Activated CD8-positive, alpha-beta T cell treated with anti-CD3 and anti-CD28 coated beads, Interleukin-2, amount 10 ng/mL, durations not matched to agents 7 days and 5 days (primary cell): Measurements from ENCODE around the gene PAN3. TPM values are rescaled to one million over a fixed set of nuclear protein-coding genes. Genes with fewer than 3 reads are reported as not detected.

Experiments
- ATAC-seq: fragments of 150-1000 bp; cut with Tn5 transposase; one replicate; pipeline ENCODE4 v1.10.0; 2021; ENCODE audit warnings: moderate library complexity
- CTCF ChIA-PET: fragments of 350-600 bp; sonication (Branson Sonifier 250); formaldehyde crosslinking; loops from one replicate; lab custom pipeline; 2021; ENCODE audit warnings: antibody characterized with exemption; lab: Charles Lee
- POLR2A ChIA-PET: fragments of 350-600 bp; sonication (Branson Sonifier 250); formaldehyde crosslinking; loops from one replicate; lab custom pipeline; 2021; ENCODE audit warnings: antibody characterized with exemption; lab: Charles Lee
- DNase-seq: peaks from one replicate; pipeline ENCODE4 v3.0.0-alpha.2; 2020
- H3K27ac Mint-ChIP-seq: one replicate; pipeline ENCODE4 v1.8.0; 2021; ENCODE audit warnings: mild to moderate bottlenecking, mixed read lengths
- H3K27me3 Mint-ChIP-seq: one replicate; pipeline ENCODE4 v1.8.0; 2021; ENCODE audit warnings: low read depth, mixed read lengths
- H3K36me3 Mint-ChIP-seq: one replicate; pipeline ENCODE4 v1.8.0; 2021; ENCODE audit warnings: low read depth, mixed read lengths
- H3K4me1 Mint-ChIP-seq: one replicate; pipeline ENCODE4 v1.8.0; 2021; ENCODE audit warnings: low read depth, mixed read lengths
- H3K4me3 Mint-ChIP-seq: one replicate; pipeline ENCODE4 v1.8.0; 2021; ENCODE audit warnings: mild to moderate bottlenecking, mixed read lengths
- H3K9me3 Mint-ChIP-seq: one replicate; pipeline ENCODE4 v1.8.0; 2022; ENCODE audit warnings: mixed read lengths; ENCODE audit not compliant: insufficient read depth
- total RNA-seq, 2 experiments: library from RNA; stranded (reverse); gene quantifications; one replicate each; pipeline ENCODE4 v1.2.3, GENCODE V29; 2021

The PAN3 gene
- total RNA-seq, 2 experiments from 2014 or later = 40.2 to 42.2 TPM

DNA sequence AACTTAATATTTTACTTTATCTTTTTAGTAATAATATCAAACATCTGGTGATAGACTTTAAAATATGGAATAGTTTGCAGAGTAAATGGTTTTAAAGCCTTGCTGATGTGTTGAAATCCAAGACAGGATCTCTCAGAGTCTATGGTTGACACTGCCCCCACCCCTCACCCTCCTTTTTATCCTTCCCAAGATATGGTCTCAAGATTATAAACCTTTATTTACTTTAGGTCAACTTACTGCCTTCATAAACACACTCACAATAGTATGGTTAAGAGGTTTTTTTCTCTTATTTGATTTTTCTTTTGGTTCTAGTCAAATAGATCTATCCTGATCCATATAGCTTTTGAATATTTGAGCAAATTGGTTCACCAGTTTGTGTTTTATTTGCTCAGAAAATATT is 39.0 kb downstream of the PAN3 start:
- DNase-seq (no peak), ATAC-seq (no peak)
- no peak overlapping the region for H3K4me3 Mint-ChIP-seq
- peaks cover 23% of the 10 kb centered on the region for H3K36me3 Mint-ChIP-seq
- CTCF ChIA-PET = no interaction called here
- POLR2A ChIA-PET = no interaction called here
- no peaks in the 10 kb centered on the region for H3K4me1 Mint-ChIP-seq
- no peaks in the 10 kb centered on the region for H3K27me3 Mint-ChIP-seq
- no peaks in the 10 kb centered on the region for H3K9me3 Mint-ChIP-seq
- H3K27ac Mint-ChIP-seq = no peak overlapping the region

DNA sequence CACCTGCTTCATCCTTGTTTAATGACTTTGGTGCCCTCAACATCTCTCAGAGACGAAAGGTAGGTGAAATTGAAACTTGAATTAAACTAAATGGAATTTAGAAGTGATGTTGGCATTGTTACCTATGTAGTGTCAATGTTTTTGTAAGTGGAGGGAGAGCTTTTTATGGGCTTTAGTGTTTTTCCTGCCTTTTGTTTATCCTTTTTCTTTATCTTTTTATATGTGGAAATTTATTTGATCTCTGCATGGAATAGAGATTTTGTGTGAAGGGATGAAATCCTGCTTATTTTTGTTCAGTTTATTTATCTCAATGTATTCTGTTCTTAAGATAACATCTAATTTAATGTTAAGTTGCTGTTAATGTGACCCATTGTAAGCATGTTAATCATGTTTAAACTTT is 39.5 kb downstream of the PAN3 start:
- H3K36me3 Mint-ChIP-seq = peaks cover 23% of the 10 kb centered on the region
- CTCF ChIA-PET = no interaction called here
- no peak for DNase-seq
- ATAC-seq = no peak
- H3K4me3 Mint-ChIP-seq = no peak overlapping the region
- POLR2A ChIA-PET = no interaction called here
- no peaks in the 10 kb centered on the region for H3K27me3 Mint-ChIP-seq
- no peaks in the 10 kb centered on the region for H3K4me1 Mint-ChIP-seq
- H3K27ac Mint-ChIP-seq = no peak overlapping the region
- no peaks in the 10 kb centered on the region for H3K9me3 Mint-ChIP-seq

- CTCF ChIA-PET = no interaction called here
- no peak overlapping the region for H3K4me3 Mint-ChIP-seq
- H3K4me1 Mint-ChIP-seq = no peaks in the 10 kb centered on the region
- ATAC-seq = no peak
- peaks cover 27% of the 10 kb centered on the region for H3K36me3 Mint-ChIP-seq
- DNase-seq = no peak
- H3K27me3 Mint-ChIP-seq = no peaks in the 10 kb centered on the region
- POLR2A ChIA-PET = interaction anchor here (0.6 kb wide), 1 partner anchor 35 kb away, joined by 3 read pairs; no protein-coding TSS in a partner anchor
- no peaks in the 10 kb centered on the region for H3K9me3 Mint-ChIP-seq
- H3K27ac Mint-ChIP-seq = no peak overlapping the region
Measured at GRCh38 chr13:28179974-28180373, 41.6 kb downstream of the PAN3 start.

DNA sequence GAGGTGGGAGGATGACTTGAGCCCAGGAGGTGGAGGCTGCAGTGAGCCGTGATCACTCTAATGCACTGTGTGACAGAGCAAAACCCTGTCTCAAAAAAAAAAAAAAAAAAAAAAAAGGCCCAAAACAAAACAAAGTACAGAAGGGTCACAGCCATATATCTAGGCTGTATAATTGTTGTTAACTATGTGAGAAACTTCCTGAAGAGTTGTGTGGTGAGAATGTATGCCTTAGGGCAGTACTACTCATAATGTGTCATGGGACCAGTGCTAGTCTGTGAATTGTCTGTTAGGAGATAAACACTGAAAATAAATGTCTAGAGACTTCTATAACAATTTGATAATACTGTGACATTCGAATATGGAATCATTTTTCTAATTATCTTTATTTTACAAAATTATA is 43.1 kb downstream of the PAN3 start:
- CTCF ChIA-PET = interaction anchor here (1.0 kb wide), 1 partner anchor 13 kb away, joined by 3 read pairs; no protein-coding TSS in a partner anchor
- Mint-ChIP-seq H3K27ac (no peak overlapping the region), H3K27me3 (no peaks in the 10 kb centered on the region), H3K4me3 (no peak overlapping the region), H3K4me1 (peaks cover 4% of the 10 kb centered on the region), H3K9me3 (no peaks in the 10 kb centered on the region), H3K36me3 (peaks cover 25% of the 10 kb centered on the region)
- ATAC-seq (no peak), DNase-seq (no peak)
- POLR2A ChIA-PET = no interaction called here

- Mint-ChIP-seq H3K27me3 (no peaks in the 10 kb centered on the region), H3K4me3 (no peak overlapping the region), H3K4me1 (peaks cover 4% of the 10 kb centered on the region), H3K9me3 (no peaks in the 10 kb centered on the region), H3K36me3 (peaks cover 19% of the 10 kb centered on the region), H3K27ac (no peak overlapping the region)
- DNase-seq (no peak), ATAC-seq (no peak)
- ChIA-PET CTCF (no interaction called here), POLR2A (no interaction called here)
Measured at GRCh38 chr13:28185256-28185655, 46.9 kb downstream of the PAN3 start.

DNA sequence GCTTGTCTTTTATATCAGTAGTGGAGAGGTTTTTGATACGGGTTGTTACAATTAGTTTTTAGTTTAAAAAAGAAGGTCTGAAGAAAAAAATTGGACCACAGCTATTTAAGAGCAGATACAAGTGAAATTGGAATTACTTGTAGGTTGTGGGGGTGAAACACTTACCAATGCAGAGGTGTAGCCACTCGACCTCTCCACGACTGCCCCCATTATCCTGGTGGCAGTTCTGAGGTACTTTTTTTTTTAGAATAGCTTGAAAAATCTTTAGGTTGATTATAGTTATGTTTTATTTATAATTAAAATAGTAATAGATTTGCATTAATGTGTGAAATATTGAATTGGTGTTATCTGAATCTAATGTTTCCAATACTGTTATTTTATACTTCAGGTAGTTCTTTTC is 60.7 kb downstream of the PAN3 start:
- H3K4me3 Mint-ChIP-seq = no peak overlapping the region
- no peaks in the 10 kb centered on the region for H3K9me3 Mint-ChIP-seq
- no peaks in the 10 kb centered on the region for H3K27me3 Mint-ChIP-seq
- ChIA-PET POLR2A (no interaction called here), CTCF (no interaction called here)
- peaks cover 3% of the 10 kb centered on the region for H3K4me1 Mint-ChIP-seq
- DNase-seq (no peak), ATAC-seq (no peak)
- H3K27ac Mint-ChIP-seq = no peak overlapping the region
- peaks cover 22% of the 10 kb centered on the region for H3K36me3 Mint-ChIP-seq

DNA sequence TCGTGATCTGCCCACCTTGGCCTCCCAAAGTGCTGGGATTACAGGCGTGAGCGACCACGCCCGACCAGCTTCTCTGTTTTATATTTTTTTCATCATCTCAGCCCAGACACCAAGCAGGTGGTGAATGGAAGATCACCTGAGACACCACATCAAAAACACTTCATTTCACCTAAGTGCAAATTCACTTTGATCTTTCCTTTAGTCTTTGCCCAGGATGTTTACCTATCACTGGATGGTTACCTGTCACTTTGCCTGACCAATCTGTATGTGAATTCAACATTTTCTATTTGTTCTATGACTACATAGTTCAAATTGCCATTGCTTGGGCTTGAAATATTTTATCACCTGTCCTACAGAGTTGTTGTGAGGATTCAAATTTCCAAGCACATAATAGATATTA is 65.7 kb downstream of the PAN3 start:
- ATAC-seq (no peak), DNase-seq (no peak)
- POLR2A ChIA-PET = no interaction called here
- no peak overlapping the region for H3K4me3 Mint-ChIP-seq
- H3K27ac Mint-ChIP-seq = no peak overlapping the region
- peaks cover 35% of the 10 kb centered on the region for H3K36me3 Mint-ChIP-seq
- CTCF ChIA-PET = no interaction called here
- no peaks in the 10 kb centered on the region for H3K9me3 Mint-ChIP-seq
- H3K4me1 Mint-ChIP-seq = peaks cover 13% of the 10 kb centered on the region
- no peaks in the 10 kb centered on the region for H3K27me3 Mint-ChIP-seq

DNA sequence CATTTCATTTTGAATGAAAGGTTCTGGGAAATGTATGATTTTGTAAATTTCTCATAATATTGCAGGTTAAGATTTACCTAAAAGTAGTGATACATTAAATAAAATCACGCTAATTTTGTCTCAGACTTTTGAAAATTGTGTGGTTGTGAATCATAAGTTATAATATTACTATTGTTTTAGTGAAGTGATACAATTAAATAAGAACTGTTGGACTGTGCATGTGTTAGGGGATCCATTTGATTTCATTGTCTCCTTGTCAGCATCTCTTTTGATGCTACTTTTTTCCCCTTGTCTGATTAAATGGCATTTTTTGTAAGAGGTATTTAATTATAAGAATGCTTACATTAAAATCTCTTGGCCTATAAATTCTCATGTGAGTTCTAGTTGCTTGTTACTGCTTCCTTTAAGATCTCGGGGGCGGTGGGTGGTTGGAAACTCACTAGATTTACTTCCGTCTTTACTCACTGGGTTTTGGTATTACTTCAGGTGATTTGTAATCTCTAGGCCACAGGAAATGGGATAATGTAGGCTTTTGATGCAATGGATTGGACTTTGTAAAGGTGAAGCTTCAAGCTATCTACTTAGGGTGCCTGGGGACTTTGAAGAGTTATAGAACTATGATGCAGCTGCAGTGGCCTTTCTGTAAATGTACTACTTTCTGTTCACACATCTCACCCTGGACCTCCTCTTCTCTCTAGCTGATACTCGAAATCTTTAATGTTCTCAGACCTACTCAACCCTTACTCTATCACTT is 66.5 kb downstream of the PAN3 start:
- no peaks in the 10 kb centered on the region for H3K9me3 Mint-ChIP-seq
- no peak for ATAC-seq
- CTCF ChIA-PET = no interaction called here
- H3K4me3 Mint-ChIP-seq = no peak overlapping the region
- DNase-seq = no peak
- peaks cover 38% of the 10 kb centered on the region for H3K36me3 Mint-ChIP-seq
- H3K4me1 Mint-ChIP-seq = peaks cover 13% of the 10 kb centered on the region
- no peak overlapping the region for H3K27ac Mint-ChIP-seq
- H3K27me3 Mint-ChIP-seq = no peaks in the 10 kb centered on the region
- POLR2A ChIA-PET = no interaction called here

- no peak overlapping the region for H3K4me3 Mint-ChIP-seq
- DNase-seq = no peak
- no peaks in the 10 kb centered on the region for H3K9me3 Mint-ChIP-seq
- no peaks in the 10 kb centered on the region for H3K27me3 Mint-ChIP-seq
- ChIA-PET POLR2A (no interaction called here), CTCF (no interaction called here)
- H3K27ac Mint-ChIP-seq = no peak overlapping the region
- peaks cover 22% of the 10 kb centered on the region for H3K36me3 Mint-ChIP-seq
- ATAC-seq = no peak
- H3K4me1 Mint-ChIP-seq = peaks cover 2% of the 10 kb centered on the region
Measured at GRCh38 chr13:28218679-28219078, 80.3 kb downstream of the PAN3 start.

GRCh38 chr13:28219408-28220099 is 81.2 kb downstream of the PAN3 start:
- CTCF ChIA-PET = no interaction called here
- Mint-ChIP-seq H3K27ac (no peak overlapping the region), H3K36me3 (peaks cover 18% of the 10 kb centered on the region), H3K27me3 (no peaks in the 10 kb centered on the region), H3K4me3 (no peak overlapping the region), H3K9me3 (no peaks in the 10 kb centered on the region), H3K4me1 (peaks cover 2% of the 10 kb centered on the region)
- POLR2A ChIA-PET = no interaction called here
- no peak for DNase-seq
- no peak for ATAC-seq

- peaks cover 2% of the 10 kb centered on the region for H3K4me1 Mint-ChIP-seq
- DNase-seq = no peak
- H3K4me3 Mint-ChIP-seq = no peak overlapping the region
- H3K36me3 Mint-ChIP-seq = peaks cover 16% of the 10 kb centered on the region
- CTCF ChIA-PET = no interaction called here
- ATAC-seq = no peak
- POLR2A ChIA-PET = no interaction called here
- no peaks in the 10 kb centered on the region for H3K27me3 Mint-ChIP-seq
- no peaks in the 10 kb centered on the region for H3K9me3 Mint-ChIP-seq
- no peak overlapping the region for H3K27ac Mint-ChIP-seq
Measured at GRCh38 chr13:28220166-28220565, 81.8 kb downstream of the PAN3 start.

GRCh38 chr13:28229522-28230411 is 91.4 kb downstream of the PAN3 start:
- Mint-ChIP-seq H3K36me3 (peaks cover 27% of the 10 kb centered on the region), H3K27ac (no peak overlapping the region), H3K4me1 (no peaks in the 10 kb centered on the region), H3K4me3 (no peak overlapping the region), H3K27me3 (no peaks in the 10 kb centered on the region), H3K9me3 (no peaks in the 10 kb centered on the region)
- CTCF ChIA-PET = no interaction called here
- ATAC-seq (no peak), DNase-seq (no peak)
- POLR2A ChIA-PET = no interaction called here
